ENCODE results near the gene SDK1. TPM values are rescaled to one million over a fixed set of nuclear protein-coding genes. Genes with fewer than 3 reads are reported as not detected.

SDK1 gene
- total and polyA plus RNA-seq, 10 of the 15 experiments (the other 5 are each of a cell fraction or from before 2014, with no cell fraction given): 0.14 to 0.33 TPM; not detected in 8

DNA sequence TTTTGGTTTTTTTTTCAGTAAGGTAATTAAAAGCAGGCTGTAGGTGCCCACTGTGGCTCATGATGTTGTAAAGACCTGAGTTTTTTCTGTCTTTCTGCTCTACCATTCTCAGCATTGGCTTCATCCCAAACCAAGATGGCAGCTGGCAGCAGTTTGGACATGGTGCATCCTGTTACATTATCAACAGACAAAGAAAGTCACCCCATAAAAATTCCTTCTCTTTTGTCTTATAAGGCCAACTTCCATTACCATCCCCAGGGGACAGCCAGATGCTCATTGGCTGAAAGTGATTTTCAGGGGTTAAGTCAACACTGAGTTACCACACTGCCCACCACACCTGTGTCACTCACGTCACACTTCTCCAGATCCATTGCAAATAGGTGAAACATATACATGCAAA is 558.4 kb downstream of the SDK1 start (continued):
- TF ChIP-seq FOS (IDR thresholded peaks at IDR 0.05; ENCODE audit: borderline replicate concordance, extremely low read depth, insufficient read length) (no peak), BCL11A (IDR thresholded peaks at IDR 0.05; ENCODE audit: low read depth, low read length) (no peak)

DNA sequence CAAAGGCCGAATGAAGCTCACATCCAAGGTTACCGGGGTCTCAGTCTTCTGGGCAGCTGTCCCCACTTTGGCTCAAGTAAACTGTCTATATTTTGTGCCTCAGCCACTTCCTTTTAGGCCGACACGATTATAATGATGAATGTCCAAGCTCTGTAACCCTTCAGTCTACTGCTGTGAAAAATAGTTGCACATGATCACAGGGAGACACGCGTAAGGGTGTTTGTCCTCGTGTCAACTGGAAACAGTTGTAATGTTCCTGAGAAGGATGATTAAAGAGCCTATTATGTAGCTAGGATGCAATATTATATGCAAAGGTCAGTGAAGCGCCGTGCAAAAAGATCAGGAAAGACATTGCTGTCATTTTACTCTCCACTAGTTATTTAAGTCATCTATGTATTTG is 559.9 kb downstream of the SDK1 start:
- Histone ChIP-seq H3K4me1 (ENCODE audit: control insufficient read depth, insufficient read depth, low read length) (no peaks in the 10 kb centered on the region), H3K9me3 (replicated peaks; ENCODE audit: control insufficient read depth, insufficient read depth, low read length) (no peaks in the 10 kb centered on the region; the same call in 2 of the 3 replicates), H3K4me3 (no peak overlapping the region), H3K36me3 (ENCODE audit: control insufficient read depth in 2 of 2, insufficient read depth in 2 of 2, low read length in 1 of 2) (no peaks in the 10 kb centered on the region), H3K4me2 (ENCODE audit: control insufficient read depth, insufficient read depth) (no peak overlapping the region), H3K9ac (ENCODE audit: control insufficient read depth, insufficient read depth, low read length) (no peak overlapping the region), H3K79me2 (ENCODE audit: control insufficient read depth, insufficient read depth, low read length) (no peaks in the 10 kb centered on the region), H2AFZ (ENCODE audit: control insufficient read depth, low read depth, low read length) (no peak overlapping the region), H4K20me1 (ENCODE audit: control insufficient read depth, insufficient read depth) (no peaks in the 10 kb centered on the region), H3K27ac (ENCODE audit: control insufficient read depth, insufficient read depth) (no peak overlapping the region), H3K27me3 (replicated peaks in 1 of 2; ENCODE audit: control insufficient read depth in 2 of 2, insufficient read depth in 2 of 2, low read length in 1 of 2) (no peaks in the 10 kb centered on the region)
- no peak for ATAC-seq
- RAD21 ChIA-PET (ENCODE audit: unreplicated experiment): no interaction called here
- BruUV-seq (replicated peaks): no TSS peak
- in situ Hi-C loops (cut with MboI): no loop called here
- intact Hi-C loops (cut with micrococcal nuclease; ENCODE audit: unreplicated experiment): no loop called here
- SMC1A ChIA-PET (ENCODE audit: uncharacterized antibody, unreplicated experiment): no interaction called here
- CTCF ChIA-PET: no interaction called here
- POLR2A ChIA-PET: no interaction called here
- no peak for FAIRE-seq
- no peak for DNase-seq (ENCODE audit: low read depth, low spot score)
- 33% methylated on average over 9 of the region's 9 CpGs for WGBS (ENCODE audit: insufficient coverage, insufficient replicate concordance, low lambda C conversion rate, missing lambda C conversion rate)
- TF ChIP-seq FOXM1 (IDR thresholded peaks at IDR 0.05; ENCODE audit: low read depth, low read length): no peak
- no peak for TF ChIP-seq EGR1 (IDR thresholded peaks at IDR 0.05; ENCODE audit: borderline replicate concordance in 1 of 2, low read depth in 2 of 2, low read length in 2 of 2)
- no peak for TF ChIP-seq IKZF2 (IDR thresholded peaks at IDR 0.05)
- TF ChIP-seq RB1 (IDR thresholded peaks at IDR 0.05; ENCODE audit: borderline replicate concordance): no peak
- TF ChIP-seq, protein P1, sequence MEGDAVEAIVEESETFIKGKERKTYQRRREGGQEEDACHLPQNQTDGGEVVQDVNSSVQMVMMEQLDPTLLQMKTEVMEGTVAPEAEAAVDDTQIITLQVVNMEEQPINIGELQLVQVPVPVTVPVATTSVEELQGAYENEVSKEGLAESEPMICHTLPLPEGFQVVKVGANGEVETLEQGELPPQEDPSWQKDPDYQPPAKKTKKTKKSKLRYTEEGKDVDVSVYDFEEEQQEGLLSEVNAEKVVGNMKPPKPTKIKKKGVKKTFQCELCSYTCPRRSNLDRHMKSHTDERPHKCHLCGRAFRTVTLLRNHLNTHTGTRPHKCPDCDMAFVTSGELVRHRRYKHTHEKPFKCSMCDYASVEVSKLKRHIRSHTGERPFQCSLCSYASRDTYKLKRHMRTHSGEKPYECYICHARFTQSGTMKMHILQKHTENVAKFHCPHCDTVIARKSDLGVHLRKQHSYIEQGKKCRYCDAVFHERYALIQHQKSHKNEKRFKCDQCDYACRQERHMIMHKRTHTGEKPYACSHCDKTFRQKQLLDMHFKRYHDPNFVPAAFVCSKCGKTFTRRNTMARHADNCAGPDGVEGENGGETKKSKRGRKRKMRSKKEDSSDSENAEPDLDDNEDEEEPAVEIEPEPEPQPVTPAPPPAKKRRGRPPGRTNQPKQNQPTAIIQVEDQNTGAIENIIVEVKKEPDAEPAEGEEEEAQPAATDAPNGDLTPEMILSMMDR (IDR thresholded peaks at IDR 0.05 in 2 of 3, conservative IDR thresholded peaks at IDR 0.05 in 1 of 3; ENCODE audit: control insufficient read depth in 2 of 3, extremely low read depth in 1 of 3, insufficient read depth in 1 of 3, low read depth in 3 of 3, low read length in 3 of 3): no peak
- no peak for TF ChIP-seq SUPT20H (IDR thresholded peaks at IDR 0.05; ENCODE audit: borderline replicate concordance, control insufficient read depth, low read depth, low read length)
- TF ChIP-seq, protein P2, sequence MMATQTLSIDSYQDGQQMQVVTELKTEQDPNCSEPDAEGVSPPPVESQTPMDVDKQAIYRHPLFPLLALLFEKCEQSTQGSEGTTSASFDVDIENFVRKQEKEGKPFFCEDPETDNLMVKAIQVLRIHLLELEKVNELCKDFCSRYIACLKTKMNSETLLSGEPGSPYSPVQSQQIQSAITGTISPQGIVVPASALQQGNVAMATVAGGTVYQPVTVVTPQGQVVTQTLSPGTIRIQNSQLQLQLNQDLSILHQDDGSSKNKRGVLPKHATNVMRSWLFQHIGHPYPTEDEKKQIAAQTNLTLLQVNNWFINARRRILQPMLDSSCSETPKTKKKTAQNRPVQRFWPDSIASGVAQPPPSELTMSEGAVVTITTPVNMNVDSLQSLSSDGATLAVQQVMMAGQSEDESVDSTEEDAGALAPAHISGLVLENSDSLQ (IDR thresholded peaks at IDR 0.05): no peak
- TF ChIP-seq RFX5 (IDR thresholded peaks at IDR 0.05; ENCODE audit: low read depth, low read length): no peak
- no peak for TF ChIP-seq BACH1 (IDR thresholded peaks at IDR 0.05; ENCODE audit: borderline replicate concordance)
- TF ChIP-seq SP1 (IDR thresholded peaks at IDR 0.05; ENCODE audit: low read depth, low read length): no peak
- no peak for TF ChIP-seq TCF3 (IDR thresholded peaks at IDR 0.05; ENCODE audit: borderline replicate concordance, insufficient read depth, low read depth, low read length)
- TF ChIP-seq HDGF (IDR thresholded peaks at IDR 0.05): no peak
- TF ChIP-seq, protein P3, sequence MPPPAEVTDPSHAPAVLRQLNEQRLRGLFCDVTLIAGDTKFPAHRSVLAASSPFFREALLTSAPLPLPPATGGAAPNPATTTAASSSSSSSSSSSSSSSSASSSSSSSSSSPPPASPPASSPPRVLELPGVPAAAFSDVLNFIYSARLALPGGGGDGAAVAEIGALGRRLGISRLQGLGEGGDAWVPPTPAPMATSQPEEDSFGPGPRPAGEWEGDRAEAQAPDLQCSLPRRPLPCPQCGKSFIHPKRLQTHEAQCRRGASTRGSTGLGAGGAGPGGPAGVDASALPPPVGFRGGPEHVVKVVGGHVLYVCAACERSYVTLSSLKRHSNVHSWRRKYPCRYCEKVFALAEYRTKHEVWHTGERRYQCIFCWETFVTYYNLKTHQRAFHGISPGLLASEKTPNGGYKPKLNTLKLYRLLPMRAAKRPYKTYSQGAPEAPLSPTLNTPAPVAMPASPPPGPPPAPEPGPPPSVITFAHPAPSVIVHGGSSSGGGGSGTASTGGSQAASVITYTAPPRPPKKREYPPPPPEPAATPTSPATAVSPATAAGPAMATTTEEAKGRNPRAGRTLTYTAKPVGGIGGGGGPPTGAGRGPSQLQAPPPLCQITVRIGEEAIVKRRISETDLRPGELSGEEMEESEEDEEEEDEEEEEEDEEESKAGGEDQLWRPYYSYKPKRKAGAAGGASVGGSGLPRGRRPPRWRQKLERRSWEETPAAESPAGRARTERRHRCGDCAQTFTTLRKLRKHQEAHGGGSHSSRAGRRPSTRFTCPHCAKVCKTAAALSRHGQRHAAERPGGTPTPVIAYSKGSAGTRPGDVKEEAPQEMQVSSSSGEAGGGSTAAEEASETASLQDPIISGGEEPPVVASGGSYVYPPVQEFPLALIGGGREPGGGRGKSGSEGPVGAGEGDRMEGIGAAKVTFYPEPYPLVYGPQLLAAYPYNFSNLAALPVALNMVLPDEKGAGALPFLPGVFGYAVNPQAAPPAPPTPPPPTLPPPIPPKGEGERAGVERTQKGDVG (CRISPR knock-in tag; IDR thresholded peaks at IDR 0.05): no peak
- no peak for TF ChIP-seq SMC3 (IDR thresholded peaks at IDR 0.05; ENCODE audit: borderline replicate concordance, low read length)
- no peak for TF ChIP-seq ZNF24 (IDR thresholded peaks at IDR 0.05)

Data from GM12878 (cell line).